ENCODE data around the gene GRIN3A. TPM values are rescaled to one million over a fixed set of nuclear protein-coding genes. Genes with fewer than 3 reads are reported as not detected.

The GRIN3A gene
- total RNA-seq, 1 donor = not detected

- DNase-seq (ENCODE audit: low read depth) = no peak
- no peak overlapping the region for H3K4me3 ChIP-seq (ENCODE audit: low read depth, low read length)
- TF ChIP-seq CTCF (IDR thresholded peaks at IDR 0.05; ENCODE audit: insufficient read depth, low read depth, low read length) = no peak
Measured at GRCh38 chr9:101751895-101752294, 13.4 kb upstream of the GRIN3A start.

- no peak for TF ChIP-seq CTCF (IDR thresholded peaks at IDR 0.05; ENCODE audit: insufficient read depth, low read depth, low read length)
- H3K4me3 ChIP-seq (ENCODE audit: low read depth, low read length) = no peak overlapping the region
- DNase-seq (ENCODE audit: low read depth) = no peak
Measured at GRCh38 chr9:101739311-101739710, 864 bp upstream of the GRIN3A start.

GRCh38 chr9:101737705-101738565, 512 bp downstream of the GRIN3A start:
- H3K4me3 ChIP-seq (ENCODE audit: low read depth, low read length) = no peak overlapping the region
- TF ChIP-seq CTCF (IDR thresholded peaks at IDR 0.05; ENCODE audit: insufficient read depth, low read depth, low read length) = no peak
- DNase-seq (ENCODE audit: low read depth) = no peak

GRCh38 chr9:101737165-101737704, 1.2 kb downstream of the GRIN3A start:
- H3K4me3 ChIP-seq (ENCODE audit: low read depth, low read length) = no peak overlapping the region
- DNase-seq (ENCODE audit: low read depth) = no peak
- no peak for TF ChIP-seq CTCF (IDR thresholded peaks at IDR 0.05; ENCODE audit: insufficient read depth, low read depth, low read length)

DNA sequence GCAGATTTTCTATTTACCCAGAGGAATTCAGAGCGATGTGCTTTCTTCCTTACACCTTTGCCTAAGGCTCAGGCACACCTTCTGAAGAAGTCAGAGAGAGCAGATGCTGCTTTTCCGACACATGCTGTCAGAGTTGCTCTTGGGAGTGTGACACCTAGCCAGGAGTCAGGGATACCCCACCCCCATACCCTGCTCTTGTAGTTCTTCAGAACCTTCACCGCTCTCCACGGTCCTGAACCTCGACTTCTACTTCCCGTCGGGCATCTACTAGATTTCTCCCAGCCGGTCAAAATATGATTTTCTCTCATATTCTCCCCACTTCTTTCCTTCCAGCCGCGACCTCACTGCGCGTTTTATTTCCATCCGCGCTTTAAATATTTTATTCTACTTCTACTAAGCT, 1.7 kb downstream of the GRIN3A start:
- no peak overlapping the region for H3K4me3 ChIP-seq (ENCODE audit: low read depth, low read length)
- no peak for TF ChIP-seq CTCF (IDR thresholded peaks at IDR 0.05; ENCODE audit: insufficient read depth, low read depth, low read length)
- no peak for DNase-seq (ENCODE audit: low read depth)

GRCh38 chr9:101731429-101731828, 7.0 kb downstream of the GRIN3A start:
- no peak for TF ChIP-seq CTCF (IDR thresholded peaks at IDR 0.05; ENCODE audit: insufficient read depth, low read depth, low read length)
- H3K4me3 ChIP-seq (ENCODE audit: low read depth, low read length) = no peak overlapping the region
- no peak for DNase-seq (ENCODE audit: low read depth)

Measured in fibroblast of villous mesenchyme (primary cell).